SK-N-SH (cell line): ENCODE measurements around the gene GH2.
"Not testable (repeated sequence)": the region's sequence is repeated elsewhere in the genome, so short reads cannot be mapped to it uniquely, and the experiment has no call there.

Source experiments
- EP300 ChIP-seq, 2 experiments: IDR thresholded peaks; 2 replicates each; pipeline versions ENCODE4 v1.4.0 to v1.6.1; 2012; ENCODE audit warnings: borderline replicate concordance in 1 of 2, low read depth in 1 of 2, low read length in 1 of 2
- FOXM1 ChIP-seq: IDR thresholded peaks from 2 replicates; pipeline ENCODE4 v1.4.0; 2012; ENCODE audit warnings: low read depth, mild to moderate bottlenecking
- GATA2 ChIP-seq: sonication (generic); formaldehyde crosslinking; IDR thresholded peaks from 2 replicates; pipeline ENCODE4 v1.5.0; 2020; ENCODE audit warnings: mild to moderate bottlenecking, missing genetic modification reagents
- MAX ChIP-seq: IDR thresholded peaks from 2 replicates; pipeline ENCODE4 v1.4.0; 2012; ENCODE audit warnings: low read depth
- MXI1 ChIP-seq: IDR thresholded peaks from 2 replicates; pipeline ENCODE4 v1.6.1; 2012; ENCODE audit warnings: mild to moderate bottlenecking, low read depth, low read length, improper control_type of control experiment
- POLR2AphosphoS5 ChIP-seq: IDR thresholded peaks from 2 replicates; pipeline ENCODE4 v1.6.1; 2012; ENCODE audit warnings: low read depth, low read length
- RAD21 ChIP-seq: IDR thresholded peaks from 2 replicates; pipeline ENCODE4 v1.6.1; 2012; ENCODE audit warnings: mild to moderate bottlenecking, low read length
- SMC3 ChIP-seq: IDR thresholded peaks from 2 replicates; pipeline ENCODE4 v1.6.1; 2012; ENCODE audit warnings: low read depth, low read length, improper control_type of control experiment
- TAF1 ChIP-seq: IDR thresholded peaks from 2 replicates; pipeline ENCODE4 v1.6.1; 2012; ENCODE audit warnings: low read depth, mild to moderate bottlenecking, low read length, moderate library complexity, borderline replicate concordance
- TF ChIP-seq, protein P1 (sequence below): fragments of 200-600 bp; sonication (generic); IDR thresholded peaks from 2 replicates; pipeline ENCODE4 v1.6.1; 2017; ENCODE audit warnings: antibody characterized with exemption, mild to moderate bottlenecking, moderate library complexity

DNA sequence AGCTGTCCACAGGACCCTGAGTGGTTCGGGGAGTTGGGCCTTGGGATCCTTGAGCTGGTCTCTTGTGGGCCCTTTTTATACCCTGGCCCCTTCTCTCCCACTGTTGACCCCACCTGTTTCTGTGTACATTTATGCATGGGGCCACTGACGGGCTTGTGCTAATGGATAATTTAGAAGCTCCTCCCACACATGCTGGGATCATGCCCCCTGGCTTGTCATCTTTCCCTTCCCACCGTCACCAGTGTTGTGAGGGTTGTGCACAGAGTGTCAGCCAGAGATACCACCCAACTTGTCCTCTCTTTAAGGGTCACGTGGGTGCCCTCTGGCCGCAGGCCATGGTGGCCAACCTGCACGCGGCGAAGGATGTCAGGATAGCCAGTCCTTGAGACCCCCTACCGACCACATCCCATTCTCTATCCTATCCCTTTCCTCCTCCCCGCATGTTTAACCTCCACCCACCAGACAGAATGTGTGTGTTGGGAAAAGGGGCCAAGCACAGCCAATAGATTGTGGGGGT, 37.1 kb upstream of the GH2 start, which contains the start of gene GH1:
- TF ChIP-seq POLR2AphosphoS5; SMC3; MAX; GATA2 (CRISPR knock-in tag); FOXM1; TAF1; EP300 (IDR thresholded peaks at IDR 0.05; ENCODE audit: borderline replicate concordance in 1 of 2, low read depth in 1 of 2, low read length in 1 of 2); MXI1; RAD21: not testable (repeated sequence)
- TF ChIP-seq, protein P1, sequence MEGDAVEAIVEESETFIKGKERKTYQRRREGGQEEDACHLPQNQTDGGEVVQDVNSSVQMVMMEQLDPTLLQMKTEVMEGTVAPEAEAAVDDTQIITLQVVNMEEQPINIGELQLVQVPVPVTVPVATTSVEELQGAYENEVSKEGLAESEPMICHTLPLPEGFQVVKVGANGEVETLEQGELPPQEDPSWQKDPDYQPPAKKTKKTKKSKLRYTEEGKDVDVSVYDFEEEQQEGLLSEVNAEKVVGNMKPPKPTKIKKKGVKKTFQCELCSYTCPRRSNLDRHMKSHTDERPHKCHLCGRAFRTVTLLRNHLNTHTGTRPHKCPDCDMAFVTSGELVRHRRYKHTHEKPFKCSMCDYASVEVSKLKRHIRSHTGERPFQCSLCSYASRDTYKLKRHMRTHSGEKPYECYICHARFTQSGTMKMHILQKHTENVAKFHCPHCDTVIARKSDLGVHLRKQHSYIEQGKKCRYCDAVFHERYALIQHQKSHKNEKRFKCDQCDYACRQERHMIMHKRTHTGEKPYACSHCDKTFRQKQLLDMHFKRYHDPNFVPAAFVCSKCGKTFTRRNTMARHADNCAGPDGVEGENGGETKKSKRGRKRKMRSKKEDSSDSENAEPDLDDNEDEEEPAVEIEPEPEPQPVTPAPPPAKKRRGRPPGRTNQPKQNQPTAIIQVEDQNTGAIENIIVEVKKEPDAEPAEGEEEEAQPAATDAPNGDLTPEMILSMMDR = not testable (repeated sequence)
